Measurements from ENCODE around the gene FOXR1.

DNA sequence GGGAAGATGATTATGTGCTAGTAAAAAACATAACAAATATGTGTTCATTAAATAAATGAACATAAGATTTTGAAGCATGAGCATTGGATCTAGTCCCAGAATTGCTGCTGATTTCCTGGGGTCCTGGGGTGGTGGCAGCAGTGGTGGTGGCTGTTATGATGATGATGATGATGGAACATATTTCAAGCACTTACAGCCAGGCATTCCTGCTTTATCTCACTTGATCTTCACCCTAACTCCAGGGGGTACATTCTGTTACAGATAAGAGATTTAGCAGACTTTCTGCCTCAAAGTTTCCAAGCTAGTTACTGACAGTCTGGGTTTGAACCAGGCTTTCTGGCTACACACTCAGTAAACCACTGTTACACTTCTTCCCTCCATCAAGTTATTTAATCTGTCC is 52.2 kb downstream of the FOXR1 start:
- TF ChIP-seq, protein P1, sequence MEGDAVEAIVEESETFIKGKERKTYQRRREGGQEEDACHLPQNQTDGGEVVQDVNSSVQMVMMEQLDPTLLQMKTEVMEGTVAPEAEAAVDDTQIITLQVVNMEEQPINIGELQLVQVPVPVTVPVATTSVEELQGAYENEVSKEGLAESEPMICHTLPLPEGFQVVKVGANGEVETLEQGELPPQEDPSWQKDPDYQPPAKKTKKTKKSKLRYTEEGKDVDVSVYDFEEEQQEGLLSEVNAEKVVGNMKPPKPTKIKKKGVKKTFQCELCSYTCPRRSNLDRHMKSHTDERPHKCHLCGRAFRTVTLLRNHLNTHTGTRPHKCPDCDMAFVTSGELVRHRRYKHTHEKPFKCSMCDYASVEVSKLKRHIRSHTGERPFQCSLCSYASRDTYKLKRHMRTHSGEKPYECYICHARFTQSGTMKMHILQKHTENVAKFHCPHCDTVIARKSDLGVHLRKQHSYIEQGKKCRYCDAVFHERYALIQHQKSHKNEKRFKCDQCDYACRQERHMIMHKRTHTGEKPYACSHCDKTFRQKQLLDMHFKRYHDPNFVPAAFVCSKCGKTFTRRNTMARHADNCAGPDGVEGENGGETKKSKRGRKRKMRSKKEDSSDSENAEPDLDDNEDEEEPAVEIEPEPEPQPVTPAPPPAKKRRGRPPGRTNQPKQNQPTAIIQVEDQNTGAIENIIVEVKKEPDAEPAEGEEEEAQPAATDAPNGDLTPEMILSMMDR (IDR thresholded peaks at IDR 0.05), result no peak
- no peak for TF ChIP-seq EZH2 (IDR thresholded peaks at IDR 0.05)
- TF ChIP-seq EZH2phosphoT487 (IDR thresholded peaks at IDR 0.05), result no peak
